Upper lobe of left lung (tissue), 6 donors: ENCODE results near the gene SAMD7. TPM values are rescaled to one million over a fixed set of nuclear protein-coding genes. Genes with fewer than 3 reads are reported as not detected.

ENCODE experiments used
- ATAC-seq, 2 donors: fragments of 200-7000 bp; cut with Tn5 transposase; one replicate each; pipeline ENCODE4 v1.9.1; 2022; ENCODE audit warnings: mild to moderate bottlenecking in 2 of 2, moderate library complexity in 2 of 2; ENCODE audit not compliant: low FRiP score in 2 of 2
- DNase-seq, 2 donors: peaks; one replicate each; pipeline ENCODE4 v3.0.0-alpha.2; 2019 to 2020
- H3K27ac ChIP-seq, 4 donors: fragments of 200-600 bp; sonication (generic); one replicate each; pipeline ENCODE4 v1.5.1; 2016 to 2019
- H3K27me3 ChIP-seq, 4 donors: fragments of 200-600 bp; sonication (generic); one replicate each; pipeline ENCODE4 v1.5.1; 2017 to 2019
- H3K36me3 ChIP-seq, 4 donors: fragments of 200-600 bp; sonication (generic); one replicate each; pipeline ENCODE4 v1.5.1; 2016 to 2019
- H3K4me1 ChIP-seq, 4 donors: fragments of 200-600 bp; sonication (generic); one replicate each; pipeline ENCODE4 v1.5.1; 2018 to 2019
- H3K4me3 ChIP-seq, 4 donors: fragments of 200-600 bp; sonication (generic); one replicate each; pipeline ENCODE4 v1.5.1; 2017 to 2019; ENCODE audit warnings: mild to moderate bottlenecking in 2 of 4, moderate library complexity in 1 of 4
- H3K9me3 ChIP-seq, 4 donors: fragments of 200-600 bp; sonication (generic); one replicate each; pipeline ENCODE4 v1.5.1; 2018 to 2019
- EP300 ChIP-seq, 4 donors: sonication (generic); formaldehyde crosslinking; IDR thresholded peaks; one replicate each; pipeline ENCODE4 v1.5.1; 2017; ENCODE audit warnings: antibody characterized with exemption in 4 of 4, control low read depth in 2 of 4
- POLR2A ChIP-seq, 4 donors: fragments of 450-650 bp; IDR thresholded peaks; one replicate each; pipeline ENCODE4 v1.5.1; 2016 to 2017; ENCODE audit warnings: antibody characterized with exemption in 4 of 4, mild to moderate bottlenecking in 2 of 4
- POLR2AphosphoS5 ChIP-seq, 2 donors: sonication (generic); formaldehyde crosslinking; IDR thresholded peaks; one replicate each; pipeline ENCODE4 v1.5.1; 2017; ENCODE audit warnings: antibody characterized with exemption in 2 of 2
- WGBS, 2 donors: methylation state at CpG; one replicate each; pipeline ENCODE4 v1.1.5; 2017 to 2018; 5-methylcytosine and 5-hydroxymethylcytosine counted together
- total RNA-seq, 6 donors: library from RNA; depleted of rRNA in 4 of 6; stranded (reverse); fragments of >200 nt in 4 of 6; gene quantifications; one replicate each; pipeline versions ENCODE4 v1.1.0 to v1.2.1, GENCODE V29; 2016 to 2021
- TF ChIP-seq, protein P1 (sequence below), 6 experiments: fragments of 450-650 bp in 4 of 6; fragments of 200-600 bp in 2 of 6; sonication (generic) in 2 of 6; IDR thresholded peaks; one replicate each; pipeline ENCODE4 v1.5.1; 2016 to 2019; ENCODE audit warnings: antibody characterized with exemption in 6 of 6
- donor health status: DM: no; HTN: no; CAD: no; lungs with moderate emphysema.
- donor health status: DM: no; HTN: yes; CAD: no; lungs with severe emphysema.

The SAMD7 gene
- total RNA-seq, 6 donors from 2014 or later, result not detected

DNA sequence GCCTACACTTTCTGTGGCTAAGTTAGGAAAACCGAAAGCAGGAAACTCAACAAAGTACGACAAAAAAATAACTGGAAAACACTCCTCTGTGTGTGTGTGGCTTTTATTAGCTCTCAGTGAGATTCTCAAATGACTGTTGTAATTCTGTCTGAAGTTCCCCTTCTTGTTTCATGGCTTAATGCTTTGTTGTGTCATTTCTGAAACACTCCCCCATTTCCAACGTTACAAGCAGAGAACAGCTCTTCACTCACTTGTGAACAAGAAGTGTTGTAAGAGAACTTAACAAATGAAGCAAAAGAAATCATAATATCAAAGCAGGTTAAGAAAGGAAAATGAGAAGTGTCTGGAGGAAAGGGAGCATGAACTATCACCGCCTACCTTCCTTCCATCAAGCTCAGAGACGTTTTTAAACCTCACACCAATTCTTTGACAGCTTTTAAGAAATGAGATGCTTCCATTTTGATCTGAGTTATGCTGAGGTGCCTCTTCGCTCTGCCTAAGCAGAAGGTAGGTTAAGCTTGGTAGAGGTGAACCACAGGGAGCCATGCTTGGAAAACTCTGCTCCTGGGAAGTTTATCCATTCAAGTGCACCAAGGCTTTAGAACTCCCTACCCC is 42.9 kb downstream of the SAMD7 start:
- Histone ChIP-seq H3K27me3 (no peaks in the 10 kb centered on the region), H3K4me1 (peaks cover 0 to 5% (median 0%) of the 10 kb centered on the region in 4 donors), H3K9me3 (no peaks in the 10 kb centered on the region), H3K4me3 (no peak overlapping the region), H3K36me3 (no peaks in the 10 kb centered on the region), H3K27ac (peak overlapping the region; percentile 27 to 70 (median 57))
- peak in 1 of 4 donors; percentile 28 for TF ChIP-seq POLR2A (IDR thresholded peaks at IDR 0.05)
- peak in 1 of 4 donors; percentile 19 for TF ChIP-seq EP300 (IDR thresholded peaks at IDR 0.05)
- peak in 1 of 2 donors; percentile 63 for TF ChIP-seq POLR2AphosphoS5 (IDR thresholded peaks at IDR 0.05)
- TF ChIP-seq, protein P1, sequence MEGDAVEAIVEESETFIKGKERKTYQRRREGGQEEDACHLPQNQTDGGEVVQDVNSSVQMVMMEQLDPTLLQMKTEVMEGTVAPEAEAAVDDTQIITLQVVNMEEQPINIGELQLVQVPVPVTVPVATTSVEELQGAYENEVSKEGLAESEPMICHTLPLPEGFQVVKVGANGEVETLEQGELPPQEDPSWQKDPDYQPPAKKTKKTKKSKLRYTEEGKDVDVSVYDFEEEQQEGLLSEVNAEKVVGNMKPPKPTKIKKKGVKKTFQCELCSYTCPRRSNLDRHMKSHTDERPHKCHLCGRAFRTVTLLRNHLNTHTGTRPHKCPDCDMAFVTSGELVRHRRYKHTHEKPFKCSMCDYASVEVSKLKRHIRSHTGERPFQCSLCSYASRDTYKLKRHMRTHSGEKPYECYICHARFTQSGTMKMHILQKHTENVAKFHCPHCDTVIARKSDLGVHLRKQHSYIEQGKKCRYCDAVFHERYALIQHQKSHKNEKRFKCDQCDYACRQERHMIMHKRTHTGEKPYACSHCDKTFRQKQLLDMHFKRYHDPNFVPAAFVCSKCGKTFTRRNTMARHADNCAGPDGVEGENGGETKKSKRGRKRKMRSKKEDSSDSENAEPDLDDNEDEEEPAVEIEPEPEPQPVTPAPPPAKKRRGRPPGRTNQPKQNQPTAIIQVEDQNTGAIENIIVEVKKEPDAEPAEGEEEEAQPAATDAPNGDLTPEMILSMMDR (IDR thresholded peaks at IDR 0.05), result no peak
- 41 to 55% methylated on average over 6 of the region's 6 CpGs for WGBS, 2 donors
- peak; percentile 23 to 68 for ATAC-seq
- no peak for DNase-seq

DNA sequence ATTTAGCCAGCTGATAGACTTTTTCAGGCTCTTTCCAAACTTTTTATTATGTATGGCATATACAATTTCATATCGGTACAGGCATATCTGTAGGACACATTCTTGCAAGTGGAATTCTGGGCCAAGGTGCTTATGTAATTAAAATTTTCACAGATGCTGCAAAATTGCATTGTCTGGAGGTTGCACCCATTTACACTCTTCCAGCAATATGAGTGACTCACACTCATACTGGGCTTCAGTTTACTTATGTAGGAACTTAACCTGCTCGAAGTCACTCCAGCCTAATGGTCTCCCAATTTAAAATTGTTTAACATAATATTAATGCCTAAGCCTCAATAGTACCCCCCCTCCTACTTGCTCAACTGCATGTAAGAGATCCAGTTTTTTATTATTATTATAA is 44.0 kb downstream of the SAMD7 start:
- TF ChIP-seq POLR2A (IDR thresholded peaks at IDR 0.05) (no peak), EP300 (IDR thresholded peaks at IDR 0.05) (no peak), POLR2AphosphoS5 (IDR thresholded peaks at IDR 0.05) (no peak)
- TF ChIP-seq, protein P1 (IDR thresholded peaks at IDR 0.05), result no peak
- no peak overlapping the region for H3K4me3 ChIP-seq
- 88 to 89% methylated on average over 2 of the region's 2 CpGs for WGBS, 2 donors
- H3K27me3 ChIP-seq, result no peaks in the 10 kb centered on the region
- ATAC-seq (no peak), DNase-seq (no peak)
- peaks cover 0 to 5% (median 0%) of the 10 kb centered on the region in 4 donors for H3K4me1 ChIP-seq
- H3K27ac ChIP-seq, result no peak overlapping the region
- H3K36me3 ChIP-seq, result no peaks in the 10 kb centered on the region
- H3K9me3 ChIP-seq, result no peaks in the 10 kb centered on the region

GRCh38 chr3:169964176-169964575 is 52.8 kb downstream of the SAMD7 start:
- Histone ChIP-seq H3K27me3 (no peaks in the 10 kb centered on the region), H3K9me3 (no peaks in the 10 kb centered on the region), H3K36me3 (no peaks in the 10 kb centered on the region), H3K4me1 (peaks cover 16 to 19% (median 19%) of the 10 kb centered on the region in 4 donors), H3K4me3 (no peak overlapping the region), H3K27ac (no peak overlapping the region)
- no peak for DNase-seq
- WGBS, 2 donors, result 65 to 69% methylated on average over 2 of the region's 2 CpGs
- TF ChIP-seq, protein P1 (IDR thresholded peaks at IDR 0.05), result no peak
- TF ChIP-seq EP300 (IDR thresholded peaks at IDR 0.05) (no peak), POLR2A (IDR thresholded peaks at IDR 0.05) (no peak), POLR2AphosphoS5 (IDR thresholded peaks at IDR 0.05) (no peak)
- ATAC-seq, result no peak

- 68 to 75% methylated on average over 21 of the region's 21 CpGs for WGBS, 2 donors
- peaks cover 25 to 33% (median 28%) of the 10 kb centered on the region in 4 donors for H3K4me1 ChIP-seq
- DNase-seq, result no peak
- peak in 1 of 2 donors; percentile 1 for ATAC-seq
- peak overlapping the region; percentile 97 to 99 (median 98) for H3K27ac ChIP-seq
- H3K36me3 ChIP-seq, result no peaks in the 10 kb centered on the region
- TF ChIP-seq POLR2A (IDR thresholded peaks at IDR 0.05) (no peak), POLR2AphosphoS5 (IDR thresholded peaks at IDR 0.05) (no peak), EP300 (IDR thresholded peaks at IDR 0.05) (no peak)
- TF ChIP-seq, protein P1 (IDR thresholded peaks at IDR 0.05), result no peak
- H3K4me3 ChIP-seq, result peak overlapping the region; percentile 77 to 88 (median 84)
- H3K9me3 ChIP-seq, result no peaks in the 10 kb centered on the region
- H3K27me3 ChIP-seq, result no peaks in the 10 kb centered on the region
These were observed 54.4 kb downstream of the SAMD7 start for GRCh38 chr3:169965562-169966427.
